Astrocyte of the spinal cord (primary cell): ENCODE data around the gene ACIN1.
A peak's percentile ranks its signal among the peaks of the same experiment; 100 is the strongest.
"Not testable (repeated sequence)": the region's sequence is repeated elsewhere in the genome, so short reads cannot be mapped to it uniquely, and the experiment has no call there.

Experiments used
- DNase-seq: peaks from one replicate; pipeline ENCODE4 v3.0.0; 2011; ENCODE audit warnings: low read depth, low spot score
- H3K4me3 ChIP-seq: 2 replicates; pipeline ENCODE4 v1.5.1; 2011; ENCODE audit warnings: low read depth, mild to moderate bottlenecking, low read length, moderate library complexity
- in situ Hi-C: cut with HindIII; loops from 2 replicates; pipeline ENCODE4 v1.10.0; 2017; ENCODE audit warnings: low sequenced_read_pairs
- TF ChIP-seq, protein P1 (sequence below): IDR thresholded peaks from 2 replicates; pipeline ENCODE4 v1.5.1; 2012; ENCODE audit warnings: low read depth, mild to moderate bottlenecking, low read length, inconsistent platforms

ACIN1 gene

DNA sequence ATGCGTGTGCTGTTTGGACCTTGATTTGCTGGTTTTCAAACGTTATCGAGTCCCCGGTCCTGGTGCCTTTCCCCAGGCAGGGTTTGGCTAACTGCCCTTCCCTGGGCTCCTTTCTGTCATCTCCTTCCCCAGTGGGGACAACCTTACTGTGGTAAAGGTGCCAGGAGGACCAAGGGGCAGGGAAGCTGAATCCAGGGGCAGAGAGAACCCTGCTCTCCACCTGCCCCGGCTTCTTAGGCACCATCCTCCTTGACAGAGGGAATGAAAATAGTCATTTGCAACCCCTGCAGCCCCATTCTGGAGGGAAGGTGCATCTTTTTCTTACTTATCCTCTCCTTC lies 19.2 kb upstream of the ACIN1 start:
- in situ Hi-C loops: no loop called here
- H3K4me3 ChIP-seq: no peak overlapping the region
- TF ChIP-seq, protein P1, sequence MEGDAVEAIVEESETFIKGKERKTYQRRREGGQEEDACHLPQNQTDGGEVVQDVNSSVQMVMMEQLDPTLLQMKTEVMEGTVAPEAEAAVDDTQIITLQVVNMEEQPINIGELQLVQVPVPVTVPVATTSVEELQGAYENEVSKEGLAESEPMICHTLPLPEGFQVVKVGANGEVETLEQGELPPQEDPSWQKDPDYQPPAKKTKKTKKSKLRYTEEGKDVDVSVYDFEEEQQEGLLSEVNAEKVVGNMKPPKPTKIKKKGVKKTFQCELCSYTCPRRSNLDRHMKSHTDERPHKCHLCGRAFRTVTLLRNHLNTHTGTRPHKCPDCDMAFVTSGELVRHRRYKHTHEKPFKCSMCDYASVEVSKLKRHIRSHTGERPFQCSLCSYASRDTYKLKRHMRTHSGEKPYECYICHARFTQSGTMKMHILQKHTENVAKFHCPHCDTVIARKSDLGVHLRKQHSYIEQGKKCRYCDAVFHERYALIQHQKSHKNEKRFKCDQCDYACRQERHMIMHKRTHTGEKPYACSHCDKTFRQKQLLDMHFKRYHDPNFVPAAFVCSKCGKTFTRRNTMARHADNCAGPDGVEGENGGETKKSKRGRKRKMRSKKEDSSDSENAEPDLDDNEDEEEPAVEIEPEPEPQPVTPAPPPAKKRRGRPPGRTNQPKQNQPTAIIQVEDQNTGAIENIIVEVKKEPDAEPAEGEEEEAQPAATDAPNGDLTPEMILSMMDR: no peak
- no peak for DNase-seq

DNA sequence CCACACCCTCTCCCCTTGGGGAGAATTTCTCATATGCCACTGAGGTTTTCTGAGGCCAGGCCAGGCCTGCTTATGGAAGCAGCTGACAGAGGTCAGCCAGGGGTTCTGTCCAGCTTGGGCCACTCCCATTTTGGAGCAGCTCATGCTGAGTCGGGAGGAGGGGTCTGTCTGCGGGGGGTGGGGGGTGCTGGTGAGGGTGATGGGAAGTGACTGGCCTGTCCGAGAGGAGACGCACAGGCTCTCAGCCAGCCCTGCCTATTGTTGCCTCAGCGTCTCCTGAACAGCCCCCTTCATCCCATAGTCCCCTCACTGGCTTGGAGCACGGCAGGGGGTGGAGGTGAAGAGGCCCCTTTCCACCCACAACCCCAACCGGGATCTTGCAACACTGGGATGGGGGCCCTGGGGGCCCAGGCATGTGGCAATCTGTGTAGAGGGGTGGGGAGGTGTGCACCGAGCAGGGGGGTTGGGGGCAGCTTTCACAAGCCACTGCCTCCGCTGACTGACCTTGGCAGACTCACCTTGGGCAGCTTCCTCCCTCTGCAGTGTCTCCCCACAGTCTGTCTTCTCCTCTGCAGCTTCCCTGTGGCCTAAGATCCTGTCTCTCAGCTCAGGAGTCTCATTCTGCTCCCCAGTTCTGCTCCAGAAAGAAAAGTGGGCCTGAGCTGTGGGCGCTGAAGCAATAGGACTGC lies 18.6 kb upstream of the ACIN1 start:
- in situ Hi-C loops: no loop called here
- TF ChIP-seq, protein P1: no peak
- DNase-seq: peak; percentile 69
- H3K4me3 ChIP-seq: no peak overlapping the region

DNA sequence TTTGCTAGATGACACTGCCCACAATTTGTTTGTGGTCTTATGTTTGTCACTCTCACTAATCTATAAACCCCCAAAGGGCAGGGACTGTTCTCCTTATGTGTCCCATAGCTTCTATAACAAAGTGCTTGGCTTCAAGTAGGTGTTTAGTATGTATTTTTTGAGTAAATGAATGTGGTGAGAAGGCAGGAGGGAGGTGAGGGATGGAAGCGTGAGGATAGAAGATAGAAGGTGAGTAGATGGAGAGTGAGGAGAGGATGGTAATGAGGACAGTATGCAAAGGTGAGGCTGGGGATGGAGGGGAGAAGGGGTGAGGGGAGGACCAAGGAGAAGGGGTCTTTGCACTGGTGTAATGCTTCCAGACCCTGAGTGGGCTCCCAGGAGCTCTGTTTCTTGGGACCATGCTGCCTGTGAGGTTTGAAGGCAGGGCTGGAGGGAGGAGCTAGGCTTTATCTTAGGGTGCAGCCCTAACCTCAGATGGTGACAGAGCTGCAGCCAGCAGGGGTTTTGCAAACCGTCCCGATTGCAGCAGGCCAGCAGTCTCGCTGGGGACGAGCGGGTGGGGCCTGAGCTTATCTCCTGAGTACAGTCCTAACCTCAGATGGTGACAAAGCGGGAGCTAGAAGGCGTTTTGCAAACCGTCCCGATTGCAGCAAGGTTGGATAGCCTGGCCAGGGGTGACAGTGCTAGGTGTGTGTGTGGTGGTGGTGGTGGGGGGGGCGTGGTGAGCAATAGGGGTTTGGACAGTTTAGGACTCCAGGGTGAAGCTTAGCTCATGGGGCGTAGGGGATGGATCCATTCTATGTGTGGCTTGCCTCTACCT lies 17.6 kb upstream of the ACIN1 start:
- DNase-seq: no peak
- TF ChIP-seq, protein P1: no peak
- H3K4me3 ChIP-seq: no peak overlapping the region
- in situ Hi-C loops: no loop called here

DNA sequence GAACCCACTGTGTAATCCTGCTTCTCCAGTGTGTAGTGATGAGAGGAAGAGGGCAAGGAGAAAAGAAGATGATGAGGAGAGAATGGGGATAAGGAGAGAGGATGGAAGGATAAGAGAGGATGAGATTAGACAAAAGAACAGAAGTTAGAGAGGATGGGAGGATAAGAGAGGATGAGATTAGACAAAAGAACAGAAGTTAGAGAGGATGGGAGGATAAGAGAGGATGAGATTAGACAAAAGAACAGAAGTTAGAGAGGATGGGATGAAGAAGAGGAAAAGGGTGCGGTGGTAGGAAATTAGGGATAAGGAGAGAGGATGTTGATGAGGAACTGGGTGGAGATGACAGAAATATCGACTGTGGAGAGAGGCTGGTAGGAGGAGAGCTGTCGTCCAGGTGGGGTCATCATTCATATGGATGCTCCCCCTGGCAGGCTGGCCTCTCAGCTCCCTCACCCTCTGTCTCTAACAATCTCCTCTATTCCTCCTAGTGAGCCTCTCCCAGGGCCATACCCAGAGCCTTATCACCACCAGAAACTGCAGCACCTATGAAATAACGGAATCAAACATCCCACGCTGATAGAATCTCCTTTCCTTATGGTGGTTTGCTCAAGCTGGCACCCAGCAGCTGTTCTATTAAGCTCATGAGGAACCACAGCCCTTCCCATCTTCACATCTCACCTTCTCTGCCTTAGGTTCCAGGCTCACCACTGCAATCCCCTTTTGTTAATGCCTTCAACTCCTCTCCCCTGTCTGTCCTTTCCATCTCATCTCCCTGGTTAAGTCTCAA lies 15.8 kb upstream of the ACIN1 start:
- no peak for DNase-seq
- H3K4me3 ChIP-seq: no peak overlapping the region
- TF ChIP-seq, protein P1: no peak
- in situ Hi-C loops: no loop called here

DNA sequence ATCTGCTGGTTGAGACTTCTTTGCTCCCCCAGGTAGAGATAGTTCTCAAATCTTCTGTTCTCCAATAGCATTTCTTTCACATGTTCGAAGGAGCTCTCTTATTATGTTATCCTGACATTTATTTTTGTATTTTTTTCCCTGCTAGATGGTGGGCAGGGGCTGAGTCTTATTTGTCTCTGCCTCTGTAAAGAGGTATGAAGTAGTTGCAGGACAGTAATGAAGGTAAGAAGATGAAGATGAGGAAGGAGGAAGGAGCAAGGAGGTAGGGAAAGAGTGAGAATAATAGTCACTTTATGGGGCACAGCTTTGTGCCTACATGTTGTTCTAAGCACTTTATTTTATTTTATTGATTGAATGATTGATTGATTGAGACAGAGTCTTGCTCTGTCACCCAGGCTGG lies 14.8 kb upstream of the ACIN1 start:
- TF ChIP-seq, protein P1: no peak
- no peak for DNase-seq
- no peak overlapping the region for H3K4me3 ChIP-seq
- in situ Hi-C loops: no loop called here

DNA sequence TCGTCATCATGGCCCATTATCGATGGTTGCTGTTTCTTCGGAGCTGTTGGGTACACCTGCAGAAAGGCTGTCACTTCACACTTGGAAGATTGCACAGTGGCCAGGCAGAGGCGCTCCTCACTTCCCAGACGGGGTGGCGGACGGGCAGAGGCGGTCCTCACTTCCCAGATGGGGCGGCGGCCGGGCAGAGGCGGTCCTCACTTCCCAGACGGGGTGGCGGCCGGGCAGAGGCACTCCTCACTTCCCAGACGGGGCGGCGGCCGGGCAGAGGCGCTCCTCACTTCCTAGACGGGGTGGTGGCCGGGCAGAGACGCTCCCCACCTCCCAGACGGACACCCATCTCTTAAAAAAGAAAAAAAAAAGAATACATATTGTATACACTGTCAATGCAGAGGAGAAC lies 13.2 kb upstream of the ACIN1 start:
- in situ Hi-C loops, DNase-seq, H3K4me3 ChIP-seq: not testable (repeated sequence)

DNA sequence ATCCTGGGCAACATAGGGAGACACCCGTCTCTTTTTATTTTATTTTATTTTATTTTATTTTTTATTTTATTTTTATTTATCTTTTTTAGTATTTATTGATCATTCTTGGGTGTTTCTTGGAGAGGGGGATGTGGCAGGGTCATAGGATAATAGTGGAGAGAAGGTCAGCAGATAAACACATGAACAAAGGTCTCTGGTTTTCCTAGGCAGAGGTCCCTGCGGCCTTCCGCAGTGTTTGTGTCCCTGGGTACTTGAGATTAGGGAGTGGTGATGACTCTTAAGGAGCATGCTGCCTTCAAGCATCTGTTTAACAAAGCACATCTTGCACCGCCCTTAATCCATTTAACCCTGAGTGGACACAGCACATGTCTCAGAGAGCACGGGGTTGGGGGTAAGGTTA lies 12.7 kb upstream of the ACIN1 start:
- in situ Hi-C loops, H3K4me3 ChIP-seq, DNase-seq: not testable (repeated sequence)
